ENCODE measurements around the gene PDYN.

DNA sequence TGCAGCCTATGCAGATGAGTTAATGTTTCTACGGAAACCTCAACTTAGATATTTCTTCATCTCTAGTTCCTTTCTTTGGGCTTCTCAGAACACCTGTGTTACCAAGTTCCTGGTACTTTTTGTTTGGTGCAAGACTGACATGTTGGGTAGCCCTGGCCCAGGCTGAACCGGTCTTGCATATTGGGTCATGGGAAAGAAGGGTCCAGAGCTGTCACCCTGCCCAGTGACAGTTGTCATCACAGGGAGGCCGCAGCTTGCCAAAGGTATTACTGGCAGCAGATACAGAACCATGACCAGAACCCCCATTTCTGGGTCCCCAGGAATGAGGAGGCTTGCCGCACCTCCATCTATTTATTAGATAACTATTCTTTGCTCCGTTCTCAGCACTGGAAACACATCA, 40.2 kb downstream of the PDYN start:
- TF ChIP-seq, protein P1, sequence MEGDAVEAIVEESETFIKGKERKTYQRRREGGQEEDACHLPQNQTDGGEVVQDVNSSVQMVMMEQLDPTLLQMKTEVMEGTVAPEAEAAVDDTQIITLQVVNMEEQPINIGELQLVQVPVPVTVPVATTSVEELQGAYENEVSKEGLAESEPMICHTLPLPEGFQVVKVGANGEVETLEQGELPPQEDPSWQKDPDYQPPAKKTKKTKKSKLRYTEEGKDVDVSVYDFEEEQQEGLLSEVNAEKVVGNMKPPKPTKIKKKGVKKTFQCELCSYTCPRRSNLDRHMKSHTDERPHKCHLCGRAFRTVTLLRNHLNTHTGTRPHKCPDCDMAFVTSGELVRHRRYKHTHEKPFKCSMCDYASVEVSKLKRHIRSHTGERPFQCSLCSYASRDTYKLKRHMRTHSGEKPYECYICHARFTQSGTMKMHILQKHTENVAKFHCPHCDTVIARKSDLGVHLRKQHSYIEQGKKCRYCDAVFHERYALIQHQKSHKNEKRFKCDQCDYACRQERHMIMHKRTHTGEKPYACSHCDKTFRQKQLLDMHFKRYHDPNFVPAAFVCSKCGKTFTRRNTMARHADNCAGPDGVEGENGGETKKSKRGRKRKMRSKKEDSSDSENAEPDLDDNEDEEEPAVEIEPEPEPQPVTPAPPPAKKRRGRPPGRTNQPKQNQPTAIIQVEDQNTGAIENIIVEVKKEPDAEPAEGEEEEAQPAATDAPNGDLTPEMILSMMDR (conservative IDR thresholded peaks at IDR 0.05; ENCODE audit: low read depth, low read length), result no peak
- TF ChIP-seq EZH2 (IDR thresholded peaks at IDR 0.05; ENCODE audit: borderline replicate concordance, low read depth, low read length, poor library complexity, severe bottlenecking), result no peak
